Ovary (tissue), 3 donors: ENCODE measurements around the gene DVL1.

Source experiments
- EP300 ChIP-seq: sonication (generic); formaldehyde crosslinking; IDR thresholded peaks from one replicate; pipeline ENCODE4 v1.6.1; 2017; ENCODE audit warnings: antibody characterized with exemption
- POLR2A ChIP-seq: fragments of 450-650 bp; IDR thresholded peaks from one replicate; pipeline ENCODE4 v1.6.1; 2017; ENCODE audit warnings: antibody characterized with exemption, mild to moderate bottlenecking, moderate library complexity
- TF ChIP-seq, protein P1 (sequence below), 3 donors: fragments of 450-650 bp in 2 of 3; fragments of 200-600 bp in 1 of 3; IDR thresholded peaks; one replicate each; pipeline versions ENCODE4 v1.5.1 to v1.8.0; 2016 to 2022; ENCODE audit warnings: antibody characterized with exemption in 3 of 3, mild to moderate bottlenecking in 1 of 3
- donor health status: DM: no; HTN: no; CAD: no.

DNA sequence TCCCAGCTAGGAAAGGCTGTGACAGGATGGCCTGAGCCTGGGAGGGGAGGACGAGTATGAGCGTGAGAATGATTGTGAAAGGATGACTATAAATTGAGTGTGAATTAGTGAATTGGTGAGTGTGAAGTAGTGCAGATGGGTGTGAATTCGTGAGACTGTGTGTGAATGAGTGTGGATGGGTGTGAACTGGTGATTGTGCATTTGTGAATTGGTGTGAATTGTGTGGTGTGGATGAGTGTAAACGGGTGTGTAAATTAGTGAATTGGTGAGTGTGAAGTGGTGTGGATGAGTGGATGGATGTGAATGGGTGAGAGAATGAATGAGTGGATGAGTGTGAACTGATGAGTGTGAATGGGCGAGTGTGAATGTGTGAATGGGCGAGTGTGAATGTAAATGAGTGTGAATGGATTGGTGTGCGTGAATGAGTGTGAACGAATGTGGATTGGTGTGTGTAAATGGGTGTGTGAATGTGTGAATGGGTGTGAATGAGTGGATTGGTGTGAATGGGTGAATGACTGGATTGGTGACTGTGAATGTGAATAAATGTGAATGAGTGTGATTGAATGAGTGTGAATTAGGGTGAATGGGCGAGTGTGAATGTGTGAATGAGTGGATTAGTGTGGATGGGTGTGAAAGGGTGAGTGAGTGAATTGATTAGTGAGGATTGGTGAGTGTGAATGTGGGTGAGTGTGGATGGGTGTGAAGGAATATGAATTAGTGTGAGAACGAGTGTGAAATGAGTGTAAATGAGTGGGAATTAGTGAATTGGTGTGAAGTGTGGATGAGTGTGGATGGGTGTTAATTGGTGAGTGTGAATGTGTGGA is 16.9 kb upstream of the DVL1 start:
- TF ChIP-seq, protein P1, sequence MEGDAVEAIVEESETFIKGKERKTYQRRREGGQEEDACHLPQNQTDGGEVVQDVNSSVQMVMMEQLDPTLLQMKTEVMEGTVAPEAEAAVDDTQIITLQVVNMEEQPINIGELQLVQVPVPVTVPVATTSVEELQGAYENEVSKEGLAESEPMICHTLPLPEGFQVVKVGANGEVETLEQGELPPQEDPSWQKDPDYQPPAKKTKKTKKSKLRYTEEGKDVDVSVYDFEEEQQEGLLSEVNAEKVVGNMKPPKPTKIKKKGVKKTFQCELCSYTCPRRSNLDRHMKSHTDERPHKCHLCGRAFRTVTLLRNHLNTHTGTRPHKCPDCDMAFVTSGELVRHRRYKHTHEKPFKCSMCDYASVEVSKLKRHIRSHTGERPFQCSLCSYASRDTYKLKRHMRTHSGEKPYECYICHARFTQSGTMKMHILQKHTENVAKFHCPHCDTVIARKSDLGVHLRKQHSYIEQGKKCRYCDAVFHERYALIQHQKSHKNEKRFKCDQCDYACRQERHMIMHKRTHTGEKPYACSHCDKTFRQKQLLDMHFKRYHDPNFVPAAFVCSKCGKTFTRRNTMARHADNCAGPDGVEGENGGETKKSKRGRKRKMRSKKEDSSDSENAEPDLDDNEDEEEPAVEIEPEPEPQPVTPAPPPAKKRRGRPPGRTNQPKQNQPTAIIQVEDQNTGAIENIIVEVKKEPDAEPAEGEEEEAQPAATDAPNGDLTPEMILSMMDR (IDR thresholded peaks at IDR 0.05) = no peak
- TF ChIP-seq EP300 (no peak), POLR2A (no peak)
